Measurements from ENCODE around the gene NEURL1B.

Gene NEURL1B

GRCh38 chr5:172727551-172727950 is 86.5 kb downstream of the NEURL1B start:
- H3K27me3 ChIP-seq (ENCODE audit: insufficient read depth, low read depth, severe bottlenecking): no peaks in the 10 kb centered on the region
- TF ChIP-seq, protein P1, sequence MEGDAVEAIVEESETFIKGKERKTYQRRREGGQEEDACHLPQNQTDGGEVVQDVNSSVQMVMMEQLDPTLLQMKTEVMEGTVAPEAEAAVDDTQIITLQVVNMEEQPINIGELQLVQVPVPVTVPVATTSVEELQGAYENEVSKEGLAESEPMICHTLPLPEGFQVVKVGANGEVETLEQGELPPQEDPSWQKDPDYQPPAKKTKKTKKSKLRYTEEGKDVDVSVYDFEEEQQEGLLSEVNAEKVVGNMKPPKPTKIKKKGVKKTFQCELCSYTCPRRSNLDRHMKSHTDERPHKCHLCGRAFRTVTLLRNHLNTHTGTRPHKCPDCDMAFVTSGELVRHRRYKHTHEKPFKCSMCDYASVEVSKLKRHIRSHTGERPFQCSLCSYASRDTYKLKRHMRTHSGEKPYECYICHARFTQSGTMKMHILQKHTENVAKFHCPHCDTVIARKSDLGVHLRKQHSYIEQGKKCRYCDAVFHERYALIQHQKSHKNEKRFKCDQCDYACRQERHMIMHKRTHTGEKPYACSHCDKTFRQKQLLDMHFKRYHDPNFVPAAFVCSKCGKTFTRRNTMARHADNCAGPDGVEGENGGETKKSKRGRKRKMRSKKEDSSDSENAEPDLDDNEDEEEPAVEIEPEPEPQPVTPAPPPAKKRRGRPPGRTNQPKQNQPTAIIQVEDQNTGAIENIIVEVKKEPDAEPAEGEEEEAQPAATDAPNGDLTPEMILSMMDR (IDR thresholded peaks at IDR 0.05; ENCODE audit: low read depth, low read length): no peak
- H3K36me3 ChIP-seq: no peaks in the 10 kb centered on the region
- H3K27ac ChIP-seq: no peak overlapping the region
- no peaks in the 10 kb centered on the region for H3K9me3 ChIP-seq (ENCODE audit: severe bottlenecking)
- no peak overlapping the region for H3K4me3 ChIP-seq (ENCODE audit: low read depth, low read length)
- DNase-seq: no peak

GRCh38 chr5:172728481-172729241 is 87.6 kb downstream of the NEURL1B start:
- H3K9me3 ChIP-seq (ENCODE audit: severe bottlenecking): no peaks in the 10 kb centered on the region
- TF ChIP-seq, protein P1 (IDR thresholded peaks at IDR 0.05; ENCODE audit: low read depth, low read length): no peak
- no peak for DNase-seq
- H3K27me3 ChIP-seq (ENCODE audit: insufficient read depth, low read depth, severe bottlenecking): no peaks in the 10 kb centered on the region
- H3K36me3 ChIP-seq: no peaks in the 10 kb centered on the region
- no peak overlapping the region for H3K27ac ChIP-seq
- H3K4me3 ChIP-seq (ENCODE audit: low read depth, low read length): no peak overlapping the region

- TF ChIP-seq, protein P1 (IDR thresholded peaks at IDR 0.05; ENCODE audit: low read depth, low read length): no peak
Measured at GRCh38 chr5:172729588-172729987, 88.5 kb downstream of the NEURL1B start.

DNA sequence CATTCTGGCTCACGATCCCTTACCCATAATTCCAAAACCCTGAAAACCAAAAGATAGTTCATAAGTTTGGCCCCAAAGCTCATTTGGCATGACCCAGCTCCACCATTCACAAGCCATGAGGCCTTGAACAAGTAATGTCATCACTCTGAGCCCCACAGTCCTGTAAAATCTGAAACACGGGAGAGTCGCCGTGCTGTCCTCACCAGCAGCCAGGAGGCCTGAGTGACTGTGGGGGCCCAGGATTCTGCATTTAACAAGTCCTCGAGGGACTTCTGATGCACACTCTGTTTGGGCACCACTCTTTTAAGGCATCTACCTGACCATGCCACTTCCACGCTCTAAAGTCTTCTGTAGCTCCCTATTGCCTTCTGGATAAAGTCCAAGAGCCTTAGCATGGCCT is 89.2 kb downstream of the NEURL1B start:
- Histone ChIP-seq H3K27ac (no peak overlapping the region), H3K27me3 (ENCODE audit: insufficient read depth, low read depth, severe bottlenecking) (no peaks in the 10 kb centered on the region), H3K36me3 (no peaks in the 10 kb centered on the region), H3K9me3 (ENCODE audit: severe bottlenecking) (no peaks in the 10 kb centered on the region), H3K4me3 (ENCODE audit: low read depth, low read length) (no peak overlapping the region)
- no peak for DNase-seq
- TF ChIP-seq, protein P1 (IDR thresholded peaks at IDR 0.05; ENCODE audit: low read depth, low read length): no peak

More at GRCh38 chr5:172729588-172729987, 88.5 kb downstream of the NEURL1B start:
- Histone ChIP-seq H3K27ac (no peak overlapping the region), H3K4me3 (ENCODE audit: low read depth, low read length) (no peak overlapping the region), H3K36me3 (no peaks in the 10 kb centered on the region), H3K27me3 (ENCODE audit: insufficient read depth, low read depth, severe bottlenecking) (no peaks in the 10 kb centered on the region), H3K9me3 (ENCODE audit: severe bottlenecking) (no peaks in the 10 kb centered on the region)
- DNase-seq: no peak

- no peak overlapping the region for H3K27ac ChIP-seq
- no peaks in the 10 kb centered on the region for H3K27me3 ChIP-seq (ENCODE audit: insufficient read depth, low read depth, severe bottlenecking)
- no peak for DNase-seq
- H3K9me3 ChIP-seq (ENCODE audit: severe bottlenecking): no peaks in the 10 kb centered on the region
- TF ChIP-seq, protein P1 (IDR thresholded peaks at IDR 0.05; ENCODE audit: low read depth, low read length): no peak
- no peak overlapping the region for H3K4me3 ChIP-seq (ENCODE audit: low read depth, low read length)
- H3K36me3 ChIP-seq: no peaks in the 10 kb centered on the region
Measured at GRCh38 chr5:172730981-172731679, 90.1 kb downstream of the NEURL1B start.
